Adipose tissue (tissue), 3 donors: ENCODE data around the gene TCEAL7. TPM values are rescaled to one million over a fixed set of nuclear protein-coding genes. Genes with fewer than 3 reads are reported as not detected.
"Not testable (repeated sequence)": the region's sequence is repeated elsewhere in the genome, so short reads cannot be mapped to it uniquely, and the experiment has no call there.

Source experiments
- H3K27ac ChIP-seq: one replicate; pipeline ENCODE4 v1.5.1; 2013; ENCODE audit warnings: low read depth, low read length
- WGBS, 3 donors: extraction: QIAGEN DNeasy Blood & Tissue Kit; methylation state at CpG; one replicate each; pipeline ENCODE4 v1.1.7; 2013; 5-methylcytosine and 5-hydroxymethylcytosine counted together
- polyA plus RNA-seq, 3 donors: library from polyadenylated mRNA; stranded (reverse); fragments of 200-250 nt; gene quantifications; one replicate each; pipeline ENCODE4 v1.2.3, GENCODE V29; 2013
- donor health status: healthy with polysubstance abuse.
- donor health status: Bipolar disorder and iron deficiency.
- donor health status: healthy.

The TCEAL7 gene, protein sequence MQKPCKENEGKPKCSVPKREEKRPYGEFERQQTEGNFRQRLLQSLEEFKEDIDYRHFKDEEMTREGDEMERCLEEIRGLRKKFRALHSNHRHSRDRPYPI
- polyA plus RNA-seq, result 10 to 100 TPM in 1 of 3 donors, 1 to 10 TPM in 1, under 1 TPM in 1; 0.53 to 13.8 (median 2.0) TPM

DNA sequence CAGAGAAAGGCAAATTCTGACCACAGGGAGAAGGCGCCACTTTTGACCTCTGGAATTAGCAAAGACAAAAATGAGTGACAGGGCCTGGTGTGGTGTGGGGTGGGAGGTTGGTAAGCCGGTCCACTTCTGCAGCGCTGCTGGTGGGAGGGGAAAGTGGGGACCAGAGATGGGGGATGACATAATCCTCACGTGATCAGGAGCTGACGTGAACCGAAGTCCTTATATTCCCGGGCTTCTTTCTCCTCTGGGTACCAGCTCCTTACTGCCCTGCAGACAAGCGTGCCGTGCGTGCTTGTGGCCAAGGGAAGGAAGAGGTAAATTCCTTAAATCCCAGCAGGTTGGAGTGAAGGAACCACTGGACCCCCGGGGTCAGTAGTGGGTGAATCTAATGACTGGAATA lies at the start of gene TCEAL7:
Gene TCEAL7 (plus strand): TSS at position 249 of the 400 bp plus-strand sequence. CDS start 1,165 bp downstream, outside the sequence.
- 38 to 66% (median 41%) methylated on average over 7 to 11 of the region's 11 CpGs for WGBS, 3 donors
- H3K27ac ChIP-seq, result no peak within 1 kb of the TSS

DNA sequence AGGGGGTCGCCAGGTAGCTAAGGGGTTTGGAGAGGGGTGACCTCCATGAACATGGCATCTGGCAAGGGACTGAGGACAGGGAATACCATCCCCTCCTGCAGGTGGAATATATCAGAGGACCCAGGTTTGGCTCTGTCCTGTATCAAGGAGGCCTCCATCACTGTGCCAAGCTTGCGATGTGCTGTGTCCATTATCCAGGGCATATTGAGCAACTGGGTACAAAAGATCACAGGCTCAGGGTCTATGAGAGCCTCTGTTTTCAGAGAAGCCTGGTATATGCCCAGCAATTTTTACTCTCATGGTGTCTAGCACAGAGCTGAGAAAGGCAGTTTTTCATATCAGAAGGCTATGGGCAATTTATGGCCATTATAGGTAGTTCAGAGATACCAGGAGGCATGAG lies 36.9 kb upstream of the TCEAL7 start:
- no peak overlapping the region for H3K27ac ChIP-seq
- WGBS, 3 donors, result 89 to 99% (median 92%) methylated on average over 2 of the region's 2 CpGs

DNA sequence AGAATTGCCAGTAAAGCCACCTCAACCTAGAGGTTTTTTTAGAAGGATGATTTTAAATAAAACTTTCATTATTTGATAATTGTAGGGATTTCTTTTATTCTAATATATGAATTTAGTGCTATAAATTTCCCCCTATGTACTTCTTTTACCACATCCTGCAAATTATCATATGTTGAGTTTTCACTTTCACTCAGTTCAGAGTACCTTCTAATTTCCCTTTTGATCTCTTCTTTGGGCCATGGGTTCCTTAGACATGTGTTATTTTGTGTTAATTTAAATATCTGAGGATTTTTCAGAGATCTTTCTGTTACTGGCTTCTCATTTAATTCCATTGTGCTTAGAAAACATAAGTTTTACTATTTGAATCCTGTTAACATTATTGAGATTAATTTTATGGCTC lies 25.3 kb upstream of the TCEAL7 start:
- H3K27ac ChIP-seq, result no peak overlapping the region

DNA sequence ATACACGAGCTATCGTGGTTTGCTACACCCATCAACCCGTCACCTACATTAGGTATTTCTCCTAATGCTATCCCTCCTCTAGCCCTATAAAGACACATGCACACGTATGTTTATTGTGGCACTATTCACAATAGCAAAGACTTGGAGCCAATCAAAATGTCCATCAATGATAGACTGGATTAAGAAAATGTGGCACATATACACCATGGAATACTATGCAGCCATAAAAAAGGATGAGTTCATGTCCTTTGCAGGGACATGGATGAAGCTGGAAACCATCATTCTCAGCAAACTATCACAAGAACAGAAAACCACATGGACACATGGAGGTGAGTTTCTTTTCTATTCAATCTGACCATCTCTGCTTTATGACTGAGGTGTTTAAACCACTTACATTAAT lies 24.4 kb upstream of the TCEAL7 start:
- not testable (repeated sequence) for H3K27ac ChIP-seq
- 90 to 95% (median 94%) methylated on average over 4 of the region's 4 CpGs for WGBS, 3 donors

DNA sequence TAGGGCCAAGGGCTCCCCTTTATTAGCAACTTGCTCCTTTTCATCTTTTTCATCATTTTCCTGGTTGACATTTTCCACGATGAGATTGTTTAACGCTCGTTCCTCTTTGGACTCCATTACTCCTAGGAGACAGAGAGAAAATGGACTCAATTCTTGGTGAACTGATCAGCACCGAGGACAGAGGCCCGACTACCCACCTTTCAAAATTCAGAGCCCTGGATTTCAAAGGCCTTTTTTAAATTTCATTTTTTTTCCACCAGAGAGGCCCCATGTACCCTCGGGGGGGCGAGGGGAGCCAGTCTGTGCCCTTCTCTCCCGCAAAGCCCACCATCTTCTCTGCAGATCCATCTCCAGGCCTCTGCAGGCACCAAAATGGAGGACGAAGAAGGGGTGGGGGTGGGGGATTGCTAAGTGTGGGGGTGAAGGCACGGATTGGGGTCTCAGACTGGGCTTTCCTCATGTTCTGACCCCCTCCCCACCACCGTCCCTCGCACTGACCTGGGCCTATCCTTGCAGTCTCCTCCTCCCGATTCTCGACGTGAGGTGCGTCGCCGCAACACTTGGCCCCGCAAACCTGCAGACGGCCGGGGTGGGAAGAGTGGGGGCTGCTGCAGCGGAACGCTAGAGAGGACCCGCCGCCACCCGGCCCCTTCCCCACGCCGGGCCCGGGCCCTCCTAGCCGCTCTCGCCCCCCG lies 20.0 kb upstream of the TCEAL7 start:
- WGBS, 3 donors, result 18 to 39% (median 31%) methylated on average over 19 to 32 of the region's 32 CpGs
- no peak overlapping the region for H3K27ac ChIP-seq

DNA sequence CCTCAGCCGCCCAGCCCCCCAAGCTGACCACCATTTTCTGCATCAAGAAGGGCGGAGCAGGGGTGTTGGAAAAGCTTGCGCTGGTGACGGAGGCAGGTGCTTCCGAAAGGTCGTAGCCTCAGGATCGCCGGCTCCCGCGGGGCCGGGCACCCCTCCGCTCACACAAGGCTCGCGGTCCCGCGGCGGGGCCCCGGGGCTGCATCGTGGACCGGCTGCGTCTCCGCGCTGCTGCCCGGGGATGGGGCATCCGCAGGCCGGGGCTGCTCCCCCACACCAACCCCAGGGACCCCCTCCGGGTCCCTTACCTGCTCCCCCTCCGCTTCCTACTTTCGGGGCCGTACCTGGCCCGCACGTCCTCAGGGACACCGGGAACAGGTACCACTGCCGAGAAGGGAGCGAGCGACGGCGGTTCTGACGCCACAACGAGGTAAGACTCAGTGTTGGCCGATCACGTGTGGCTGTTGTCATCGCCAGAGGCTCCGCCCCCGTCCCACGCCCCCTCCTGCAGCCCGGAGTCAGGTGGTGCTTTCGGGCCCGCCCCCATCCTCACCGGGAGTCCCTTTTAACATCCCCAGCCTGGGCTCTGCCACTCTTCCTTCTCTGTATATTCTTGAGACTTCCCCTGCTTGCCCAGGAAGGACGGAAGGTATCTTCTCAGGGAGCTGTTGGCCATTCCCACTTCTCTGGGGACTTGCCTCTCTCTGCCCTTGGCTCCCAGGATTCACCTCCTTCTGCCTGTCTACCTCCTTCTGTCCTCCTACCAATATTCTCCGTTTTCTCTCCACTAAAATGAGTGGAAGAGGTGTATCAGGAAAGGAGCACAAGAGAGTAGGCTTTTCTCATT lies 19.3 kb upstream of the TCEAL7 start, which contains the start of gene BEX2:
Gene BEX2 (minus strand): TSS at position 436 of the 844 bp plus-strand sequence. CDS start 1,014 bp downstream, outside the sequence.
- 1 to 36% (median 2%) methylated on average over 27 to 52 of the region's 52 CpGs for WGBS, 3 donors
- H3K27ac ChIP-seq, result no peak within 1 kb of the TSS

DNA sequence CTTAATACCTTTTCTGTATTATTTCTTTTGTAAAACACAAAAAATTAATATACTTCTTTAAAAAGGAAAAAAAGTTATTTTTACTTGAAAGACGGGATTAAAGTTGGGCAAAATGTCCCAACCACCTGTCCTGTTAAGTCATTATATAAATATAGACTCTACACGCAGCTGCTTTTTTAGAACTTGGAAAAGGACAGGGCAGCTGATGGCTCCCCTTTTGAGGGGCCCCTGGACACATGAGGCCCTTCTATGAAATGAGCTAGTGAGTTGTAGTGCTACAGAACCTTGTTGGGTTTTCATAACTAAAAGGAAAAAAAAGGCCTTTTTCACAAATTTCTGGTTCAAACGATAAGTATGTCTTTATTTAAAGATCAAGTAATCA lies 18.6 kb upstream of the TCEAL7 start:
- 52 to 89% (median 71%) methylated on average over 3 of the region's 3 CpGs for WGBS, 3 donors
- no peak overlapping the region for H3K27ac ChIP-seq

DNA sequence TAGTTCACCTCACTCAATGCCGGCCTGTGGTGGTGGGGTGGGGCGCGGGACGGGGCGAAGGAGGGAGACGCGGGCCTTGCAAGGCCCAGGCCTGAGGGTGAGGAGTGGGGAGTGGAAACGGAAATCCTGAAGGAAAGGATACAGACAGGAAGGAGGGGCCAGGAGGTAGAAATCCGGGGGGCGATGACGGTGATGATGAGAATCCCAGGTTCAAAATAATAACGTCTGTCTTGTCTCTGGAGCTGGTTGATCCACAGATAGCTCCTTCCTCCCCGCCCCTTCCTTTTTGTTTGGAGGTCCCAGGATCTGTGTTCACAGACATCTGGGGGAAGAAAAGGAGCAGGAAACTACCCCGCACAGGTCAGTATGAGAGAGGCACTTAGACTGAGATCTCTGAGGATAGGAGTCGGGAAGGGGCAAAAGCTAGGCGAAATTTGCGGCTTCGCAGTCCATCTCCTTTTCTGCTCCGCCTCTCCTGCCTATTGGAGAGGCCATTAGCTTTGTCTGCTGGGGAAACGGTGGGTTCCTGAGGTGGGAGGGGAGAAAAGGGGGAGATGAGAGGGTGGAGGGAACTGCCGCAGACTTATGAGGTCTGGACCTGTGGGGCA lies 746 bp downstream of the TCEAL7 start:
- no peak overlapping the region for H3K27ac ChIP-seq
- 30 to 48% (median 31%) methylated on average over 17 to 21 of the region's 21 CpGs for WGBS, 3 donors

DNA sequence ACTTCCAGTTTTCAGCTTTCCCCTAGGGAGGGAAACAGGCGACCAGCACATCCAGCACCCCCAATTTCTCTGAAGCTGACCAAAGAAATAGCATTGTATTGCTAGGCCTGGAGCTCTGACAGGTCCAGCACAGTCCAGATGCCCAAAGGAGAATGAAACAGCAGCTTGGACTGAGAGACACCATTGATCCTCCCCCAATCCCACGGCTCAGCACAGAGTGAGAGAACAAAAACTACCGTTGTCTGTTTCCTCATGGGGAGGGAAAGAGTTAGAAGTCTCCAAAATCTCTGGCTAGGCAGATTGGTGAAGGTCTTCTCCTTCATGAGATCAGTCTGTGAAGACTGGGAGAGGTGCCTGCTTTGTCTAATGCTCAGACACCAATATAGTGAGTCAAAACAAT lies 8.6 kb downstream of the TCEAL7 start:
- H3K27ac ChIP-seq, result no peak overlapping the region
- WGBS, 3 donors, result 35 to 70% (median 48%) methylated on average over 3 of the region's 3 CpGs

DNA sequence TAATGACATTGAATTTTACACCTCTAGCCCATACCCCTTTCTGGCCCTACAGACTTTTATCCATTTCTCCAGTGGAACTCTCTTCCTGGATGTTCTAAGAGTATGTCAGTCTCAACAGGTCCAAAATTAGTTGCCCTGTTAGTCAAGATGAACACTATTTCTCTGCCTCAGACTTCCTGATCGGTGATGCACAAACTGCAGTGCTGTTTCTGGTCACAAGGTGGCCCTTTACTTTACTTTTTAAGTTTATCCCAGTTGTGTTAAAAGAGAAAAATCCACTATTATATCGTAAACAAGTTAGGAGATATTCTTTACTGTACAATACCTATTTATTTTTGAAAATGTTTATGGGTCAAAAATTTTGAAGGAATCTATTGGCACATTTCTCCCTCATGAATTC lies 13.1 kb downstream of the TCEAL7 start:
- 3 to 22% (median 3%) methylated on average over 2 of the region's 2 CpGs for whole genome bisulfite sequencing, 3 donors
- no peak overlapping the region for H3K27ac ChIP-seq

DNA sequence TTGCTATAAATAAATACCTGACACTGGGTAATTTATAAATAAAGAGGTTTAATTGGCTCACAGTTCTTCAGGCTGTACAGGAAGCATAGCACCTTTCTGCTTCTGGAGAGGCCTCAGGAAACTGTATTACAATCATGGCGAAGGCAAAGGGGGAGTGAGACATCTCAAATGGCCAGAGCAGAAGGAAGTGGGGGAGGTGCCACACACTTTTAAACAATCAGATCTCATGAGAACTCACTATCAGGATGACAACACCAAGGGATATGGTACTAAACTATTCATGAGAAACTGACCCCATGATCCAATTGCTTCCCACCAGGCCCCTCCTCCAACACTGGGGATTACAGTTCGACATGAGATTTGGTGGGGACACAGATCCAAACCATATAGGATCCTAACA lies 14.6 kb downstream of the TCEAL7 start:
- H3K27ac ChIP-seq, result no peak overlapping the region
- 39 to 79% (median 53%) methylated on average over 2 of the region's 2 CpGs for WGBS, 3 donors

DNA sequence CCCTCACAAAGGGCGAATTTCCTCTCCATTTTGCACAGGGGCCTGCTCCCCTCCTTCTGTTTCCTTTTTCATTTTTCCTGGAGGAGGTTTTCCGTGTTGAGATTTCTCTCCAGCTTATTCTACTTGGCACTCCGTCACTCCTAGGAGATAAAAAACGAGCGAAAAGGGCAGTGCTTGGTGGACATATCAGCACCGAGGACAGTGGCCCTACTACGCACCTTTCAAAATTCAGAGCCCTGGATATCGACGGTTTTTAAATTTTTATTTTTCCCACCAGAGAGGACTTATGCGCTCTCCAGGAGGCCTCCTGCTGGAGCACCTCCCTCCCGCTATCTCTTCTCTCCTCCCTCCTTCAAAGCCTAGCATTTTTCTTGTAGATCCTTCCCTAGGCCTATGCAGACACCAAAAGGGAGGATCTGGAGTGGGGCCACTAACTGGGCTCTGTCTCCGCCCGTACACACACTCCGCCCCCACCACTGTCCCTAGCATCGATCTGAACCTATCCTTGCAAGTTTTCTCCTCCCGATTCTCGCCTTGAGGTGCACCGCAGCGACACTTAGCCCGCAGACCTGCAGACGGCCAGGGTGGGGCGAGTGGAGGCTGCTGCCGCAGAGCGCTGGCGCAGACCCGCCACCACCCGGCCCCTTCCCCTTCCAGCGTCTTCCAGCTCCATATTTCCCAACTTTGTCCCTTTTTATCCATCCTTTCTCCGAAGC lies 17.8 kb downstream of the TCEAL7 start:
- H3K27ac ChIP-seq, result no peak overlapping the region
- WGBS, 3 donors, result 54 to 69% (median 56%) methylated on average over 20 to 29 of the region's 29 CpGs

DNA sequence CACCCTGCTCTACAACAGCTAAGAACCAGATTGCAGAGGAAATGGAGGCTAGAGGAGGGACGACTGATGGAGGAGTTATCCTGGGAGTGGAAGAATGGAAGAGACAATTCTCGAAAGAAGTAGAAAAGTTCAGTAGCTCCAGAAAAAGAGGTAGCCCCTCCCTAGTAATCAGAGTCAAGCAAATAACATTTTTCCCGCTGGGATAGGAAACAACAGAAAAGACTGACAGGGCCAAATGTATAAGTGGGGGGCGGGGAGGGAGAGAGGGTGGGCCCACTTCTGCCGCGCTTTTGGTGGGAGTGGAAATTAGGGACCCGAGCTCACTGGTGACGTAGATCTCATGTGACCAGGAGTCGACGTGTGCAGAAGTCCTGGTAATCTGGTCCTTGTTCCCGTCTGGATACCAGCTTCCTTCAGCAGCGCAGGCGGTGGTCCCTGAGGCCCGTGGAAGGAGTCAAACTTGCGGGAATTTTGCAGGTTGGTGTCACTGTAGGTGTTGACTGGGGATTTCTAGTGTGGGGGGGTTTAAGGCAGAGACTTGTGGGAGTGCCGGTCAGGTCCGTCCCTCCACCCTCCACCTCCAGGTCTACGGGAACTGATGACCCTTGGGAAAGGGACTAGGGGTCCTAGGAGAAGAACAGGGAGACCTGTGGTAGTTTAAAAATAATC lies 26.2 kb downstream of the TCEAL7 start, which contains the start of gene TCEAL9:
Gene TCEAL9 (plus strand): TSS at position 377 of the 669 bp plus-strand sequence. CDS start 1,179 bp downstream, outside the sequence.
- WGBS, 3 donors, result 0 to 29% (median 1%) methylated on average over 18 of the region's 18 CpGs
- H3K27ac ChIP-seq, result peak within 1 kb of the TSS; percentile 66

DNA sequence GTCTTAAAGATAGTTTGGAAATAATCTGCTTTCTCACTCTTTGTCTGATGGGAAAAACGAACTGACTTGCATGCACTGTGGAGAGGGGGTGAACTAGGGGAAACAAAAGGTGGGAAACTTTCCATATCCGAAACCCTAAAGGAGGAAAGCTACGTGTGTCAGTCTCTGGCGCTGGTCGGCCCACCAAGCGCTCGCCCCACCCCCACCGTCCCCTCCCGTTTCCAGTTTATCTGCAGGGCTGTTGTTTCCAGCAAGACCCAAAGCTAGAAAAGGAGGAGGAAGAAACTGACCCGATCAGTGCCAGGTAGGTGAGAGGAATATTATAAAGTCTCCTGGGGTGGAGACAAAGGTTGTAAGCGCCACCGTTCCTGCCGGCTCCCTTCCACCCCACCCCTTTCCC lies 26.8 kb downstream of the TCEAL7 start:
- H3K27ac ChIP-seq, result peak overlapping the region; percentile 66
- WGBS, 3 donors, result 1 to 14% (median 1%) methylated on average over 11 to 13 of the region's 13 CpGs

DNA sequence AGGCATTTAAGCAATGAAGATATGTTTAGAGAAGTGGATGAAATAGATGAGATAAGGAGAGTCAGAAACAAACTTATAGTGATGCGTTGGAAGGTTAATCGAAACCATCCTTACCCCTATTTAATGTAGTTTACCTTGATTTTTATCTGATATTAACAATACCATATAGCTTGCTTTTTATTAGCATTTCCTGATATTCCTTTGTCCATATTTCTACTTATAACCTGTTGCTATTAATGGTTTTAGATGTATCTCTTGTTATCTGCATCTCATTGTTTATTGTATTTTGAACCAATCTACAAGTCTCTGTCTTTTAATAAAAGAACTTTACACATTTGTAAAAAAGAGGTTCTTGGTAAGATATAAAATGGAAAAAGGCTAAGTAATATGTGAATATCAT lies 27.8 kb downstream of the TCEAL7 start:
- H3K27ac ChIP-seq, result no peak overlapping the region
- 87 to 91% (median 91%) methylated on average over 2 of the region's 2 CpGs for WGBS, 3 donors

DNA sequence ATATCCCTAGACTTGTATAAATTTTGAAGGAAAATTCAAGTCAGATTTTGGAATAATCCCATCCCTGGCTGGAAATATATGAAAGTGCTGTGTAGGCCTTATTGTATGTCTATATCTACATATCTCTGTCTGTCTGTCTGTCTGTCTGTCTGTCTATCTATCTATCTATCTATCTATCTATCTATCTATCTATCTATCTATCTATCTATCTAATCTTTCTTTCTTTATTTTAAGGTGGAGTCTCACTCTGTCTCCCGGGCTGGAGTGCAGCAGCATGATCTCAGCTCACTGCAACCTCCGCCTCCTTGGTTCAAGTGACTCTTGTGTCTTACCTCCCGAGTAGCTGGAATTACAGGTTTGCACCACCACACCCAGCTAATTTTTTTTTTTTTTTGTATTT lies 29.6 kb downstream of the TCEAL7 start:
- 87 to 91% (median 89%) methylated on average over 3 of the region's 3 CpGs for WGBS, 3 donors
- not testable (repeated sequence) for H3K27ac ChIP-seq

DNA sequence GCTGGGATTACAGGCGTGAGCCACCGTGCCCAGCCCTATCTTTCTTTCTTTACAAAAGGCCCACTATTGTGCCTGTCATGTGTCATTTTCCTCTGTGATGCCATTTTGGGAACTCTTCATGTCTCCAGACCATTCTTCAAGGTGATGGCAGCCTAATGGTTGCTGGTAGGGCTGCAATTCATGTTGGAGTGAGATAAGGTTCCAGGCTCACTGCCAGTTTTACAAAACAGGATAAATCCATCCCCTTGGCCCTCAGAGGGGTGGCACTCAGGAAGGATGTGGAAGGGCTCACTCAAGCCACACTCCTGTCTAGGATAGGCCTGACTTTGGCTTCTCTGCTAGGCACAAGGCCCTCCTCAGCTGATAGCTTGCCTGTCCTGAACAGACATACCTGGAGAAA lies 30.1 kb downstream of the TCEAL7 start:
- 70 to 100% (median 75%) methylated on average over 2 of the region's 2 CpGs for WGBS, 3 donors
- H3K27ac ChIP-seq, result no peak overlapping the region

DNA sequence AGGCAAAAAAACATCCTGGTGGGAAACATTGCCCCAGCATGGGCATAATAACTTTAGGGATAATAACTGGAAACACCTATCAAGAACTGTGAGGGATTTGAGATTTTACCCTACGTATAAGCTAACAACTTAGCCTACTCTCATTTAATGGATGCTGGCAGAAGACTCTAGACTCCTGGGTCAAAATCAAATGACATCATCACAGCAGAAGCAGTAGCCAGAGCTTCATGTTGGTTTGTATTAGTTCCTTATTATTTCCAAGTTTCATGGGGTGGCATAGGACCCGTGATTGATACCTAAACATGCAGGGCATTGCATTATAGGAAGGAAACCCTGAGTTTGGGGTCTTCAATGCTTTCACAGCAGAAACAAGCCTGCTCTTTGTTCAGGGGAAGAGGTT lies 30.9 kb downstream of the TCEAL7 start:
- H3K27ac ChIP-seq, result no peak overlapping the region
- 45 to 56% (median 50%) methylated on average over 2 of the region's 2 CpGs for WGBS, 3 donors
